Posterior cingulate gyrus (tissue), 11 donors: ENCODE data around the gene PTPN6.

Source experiments
- DNase-seq, 10 donors: peaks; one replicate each; pipeline versions ENCODE4 v3.0.0 to v3.0.0-alpha.2; 2020 to 2021; ENCODE audit warnings: mixed read lengths in 3 of 10
- intact Hi-C: fragments of 100-400 bp; cut with DNase I; formaldehyde crosslinking; loops from one replicate; pipeline ENCODE4 v1.15.1; 2023

PTPN6 gene

GRCh38 chr12:6938353-6939190 is 12.6 kb upstream of the PTPN6 start:
- intact Hi-C loops: loop anchor here (2.0 kb wide), 1 partner anchor 30 kb away; no protein-coding TSS in a partner anchor
- peak in 3 of 10 donors; percentile 68 to 84 (median 75) for DNase-seq

GRCh38 chr12:6939191-6939540 is 12.0 kb upstream of the PTPN6 start:
- no peak for DNase-seq
- intact Hi-C loops: loop anchor here (2.0 kb wide), 1 partner anchor 30 kb away; no protein-coding TSS in a partner anchor

- peak in 3 of 10 donors; percentile 33 to 72 (median 58) for DNase-seq
- intact Hi-C loops: loop anchor here (10.0 kb wide), 1 partner anchor 174 kb away; no protein-coding TSS in a partner anchor
These were observed 9.9 kb upstream of the PTPN6 start for GRCh38 chr12:6941267-6941666.

GRCh38 chr12:6941782-6942181 is 9.4 kb upstream of the PTPN6 start:
- DNase-seq: peak in 2 of 10 donors; percentile 33
- intact Hi-C loops: loop anchor here (10.0 kb wide), 1 partner anchor 173 kb away; no protein-coding TSS in a partner anchor

- intact Hi-C loops: loop anchor here (10.0 kb wide), 1 partner anchor 173 kb away; no protein-coding TSS in a partner anchor
- DNase-seq: peak in 2 of 10 donors; percentile 23 to 70
These were observed 8.9 kb upstream of the PTPN6 start for GRCh38 chr12:6942331-6942665.

GRCh38 chr12:6943389-6943721 is 7.8 kb upstream of the PTPN6 start:
- peak; percentile 78 to 98 (median 89) for DNase-seq
- intact Hi-C loops: loop anchor here (10.0 kb wide), 1 partner anchor 171 kb away; no protein-coding TSS in a partner anchor

- intact Hi-C loops: loop anchor here (1.0 to 10.0 kb wide), 3 partner anchors 21 to 245 kb away; partner anchors contain the start of gene PEX5
- peak; percentile 54 to 94 (median 68) for DNase-seq
These were observed 7.3 kb upstream of the PTPN6 start, which contains the start of the genes C12orf57 and RNU7-1 for GRCh38 chr12:6943722-6944380. Gene C12orf57 (plus strand): TSS chr12:6944022. CDS start chr12:6944122, 100 bp downstream. Gene RNU7-1 (plus strand): TSS chr12:6943816.

GRCh38 chr12:6944381-6945186 is 6.6 kb upstream of the PTPN6 start:
- intact Hi-C loops: loop anchor here (1.0 to 10.0 kb wide), 3 partner anchors 21 to 244 kb away; partner anchors contain the start of gene PEX5
- peak; percentile 87 to 99 (median 93) for DNase-seq

GRCh38 chr12:6945613-6946012 is 5.5 kb upstream of the PTPN6 start:
- peak in 3 of 10 donors; percentile 41 to 71 (median 59) for DNase-seq
- intact Hi-C loops: loop anchor here (2.0 to 10.0 kb wide), 2 partner anchors 169 to 243 kb away; partner anchors contain the start of gene PEX5

- intact Hi-C loops: loop anchor here (10.0 kb wide), 1 partner anchor 169 kb away; no protein-coding TSS in a partner anchor
- DNase-seq: peak in 3 of 10 donors; percentile 75 to 86 (median 80)
These were observed 4.9 kb upstream of the PTPN6 start for GRCh38 chr12:6946033-6946919.

- DNase-seq: peak in 2 of 10 donors; percentile 14 to 55
- intact Hi-C loops: loop anchor here (10.0 kb wide), 1 partner anchor 168 kb away; no protein-coding TSS in a partner anchor
These were observed 4.2 kb upstream of the PTPN6 start for GRCh38 chr12:6946920-6947374.

GRCh38 chr12:6947615-6948014 is 3.5 kb upstream of the PTPN6 start:
- peak in 3 of 10 donors; percentile 33 to 61 (median 39) for DNase-seq
- intact Hi-C loops: loop anchor here (10.0 kb wide), 1 partner anchor 167 kb away; no protein-coding TSS in a partner anchor

GRCh38 chr12:6948873-6949594 is 2.1 kb upstream of the PTPN6 start:
- intact Hi-C loops: loop anchor here (10.0 kb wide), 1 partner anchor 166 kb away; no protein-coding TSS in a partner anchor
- DNase-seq: peak in 3 of 10 donors; percentile 49 to 78 (median 66)

- DNase-seq: peak in 3 of 10 donors; percentile 8 to 50 (median 32)
- intact Hi-C loops: no loop called here
These were observed 755 bp upstream of the PTPN6 start for GRCh38 chr12:6950401-6950801.

GRCh38 chr12:6951551-6952120 is 480 bp downstream of the PTPN6 start:
- DNase-seq: peak in 3 of 10 donors; percentile 51 to 84 (median 72)
- intact Hi-C loops: no loop called here

- peak in 3 of 10 donors; percentile 47 to 73 (median 60) for DNase-seq
- intact Hi-C loops: no loop called here
These were observed 1.1 kb downstream of the PTPN6 start for GRCh38 chr12:6952121-6952862.
